ENCODE measurements around the gene CDIPT.

The CDIPT gene

GRCh38 chr16:29907973-29908372 is 44.9 kb upstream of the CDIPT start:
- no peak for DNase-seq (ENCODE audit: low read depth)
- H3K4me3 ChIP-seq (ENCODE audit: low read depth, low read length): no peak overlapping the region
- no peak for TF ChIP-seq CTCF (conservative IDR thresholded peaks at IDR 0.05; ENCODE audit: low read depth, low read length)

- DNase-seq (ENCODE audit: low read depth): no peak
- no peak overlapping the region for H3K4me3 ChIP-seq (ENCODE audit: low read depth, low read length)
- TF ChIP-seq CTCF (conservative IDR thresholded peaks at IDR 0.05; ENCODE audit: low read depth, low read length): no peak
Observed at GRCh38 chr16:29906520-29907244, 43.7 kb upstream of the CDIPT start.

- no peak for TF ChIP-seq CTCF (conservative IDR thresholded peaks at IDR 0.05; ENCODE audit: low read depth, low read length)
- no peak overlapping the region for H3K4me3 ChIP-seq (ENCODE audit: low read depth, low read length)
- no peak for DNase-seq (ENCODE audit: low read depth)
Observed at GRCh38 chr16:29905668-29906067, 42.6 kb upstream of the CDIPT start.

GRCh38 chr16:29904947-29905346 is 41.9 kb upstream of the CDIPT start:
- DNase-seq (ENCODE audit: low read depth): no peak
- no peak for TF ChIP-seq CTCF (conservative IDR thresholded peaks at IDR 0.05; ENCODE audit: low read depth, low read length)
- H3K4me3 ChIP-seq (ENCODE audit: low read depth, low read length): no peak overlapping the region

- no peak for TF ChIP-seq CTCF (conservative IDR thresholded peaks at IDR 0.05; ENCODE audit: low read depth, low read length)
- DNase-seq (ENCODE audit: low read depth): no peak
- no peak overlapping the region for H3K4me3 ChIP-seq (ENCODE audit: low read depth, low read length)
Observed at GRCh38 chr16:29903590-29903989, 40.6 kb upstream of the CDIPT start.

- no peak for TF ChIP-seq CTCF (conservative IDR thresholded peaks at IDR 0.05; ENCODE audit: low read depth, low read length)
- H3K4me3 ChIP-seq (ENCODE audit: low read depth, low read length): peak overlapping the region; percentile 75
- no peak for DNase-seq (ENCODE audit: low read depth)
Observed at GRCh38 chr16:29901607-29901945, 38.5 kb upstream of the CDIPT start.

GRCh38 chr16:29900888-29901606 is 38.0 kb upstream of the CDIPT start:
- peak overlapping the region; percentile 75 for H3K4me3 ChIP-seq (ENCODE audit: low read depth, low read length)
- TF ChIP-seq CTCF (conservative IDR thresholded peaks at IDR 0.05; ENCODE audit: low read depth, low read length): no peak
- peak; percentile 44 for DNase-seq (ENCODE audit: low read depth)

All from choroid plexus epithelial cell (primary cell).